ENCODE results near the gene CCER1.
A peak's percentile ranks its signal among the peaks of the same experiment; 100 is the strongest.

Gene CCER1

GRCh38 chr12:90965204-90965603 is 10.2 kb upstream of the CCER1 start:
- DNase-seq = no peak

- DNase-seq = no peak
These were observed 9.6 kb upstream of the CCER1 start for GRCh38 chr12:90964616-90965015.

DNA sequence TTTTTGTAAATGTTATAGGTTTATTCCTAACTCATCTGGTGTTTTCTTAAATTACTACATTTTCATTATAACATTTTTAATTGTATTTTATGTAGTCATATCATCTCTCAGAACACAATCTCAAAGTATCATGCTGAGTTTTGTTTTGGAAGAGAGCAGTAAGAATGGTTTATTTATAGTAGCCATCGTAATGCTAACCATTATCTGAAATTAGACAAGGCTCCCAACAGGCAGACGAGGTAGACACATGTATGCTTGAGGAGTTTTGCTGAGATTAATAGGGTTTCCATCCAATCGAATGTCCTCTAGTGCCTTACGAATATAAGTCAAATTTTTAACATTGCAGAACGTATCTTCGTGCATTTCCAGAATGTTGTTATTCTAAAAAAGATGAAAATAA is 9.0 kb upstream of the CCER1 start:
- DNase-seq = no peak

DNA sequence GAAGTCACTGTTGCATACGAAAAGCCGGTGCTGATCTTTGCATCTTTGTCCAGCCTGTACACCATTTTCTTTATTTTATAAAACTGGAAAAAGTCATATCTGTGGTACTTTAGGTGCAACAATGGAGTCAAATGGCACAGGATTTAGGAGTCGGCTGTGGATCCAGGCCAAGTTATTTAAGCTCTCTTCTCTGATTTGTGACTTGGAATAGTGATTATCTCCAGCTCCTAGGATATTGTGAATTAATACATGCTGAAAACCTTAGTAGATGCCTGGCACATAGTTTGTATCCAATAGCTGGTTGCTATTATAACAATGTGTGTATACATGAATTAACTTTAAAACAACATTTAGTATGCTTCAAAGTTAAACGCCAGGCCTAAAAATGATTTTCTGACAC is 6.2 kb upstream of the CCER1 start:
- DNase-seq = no peak

DNA sequence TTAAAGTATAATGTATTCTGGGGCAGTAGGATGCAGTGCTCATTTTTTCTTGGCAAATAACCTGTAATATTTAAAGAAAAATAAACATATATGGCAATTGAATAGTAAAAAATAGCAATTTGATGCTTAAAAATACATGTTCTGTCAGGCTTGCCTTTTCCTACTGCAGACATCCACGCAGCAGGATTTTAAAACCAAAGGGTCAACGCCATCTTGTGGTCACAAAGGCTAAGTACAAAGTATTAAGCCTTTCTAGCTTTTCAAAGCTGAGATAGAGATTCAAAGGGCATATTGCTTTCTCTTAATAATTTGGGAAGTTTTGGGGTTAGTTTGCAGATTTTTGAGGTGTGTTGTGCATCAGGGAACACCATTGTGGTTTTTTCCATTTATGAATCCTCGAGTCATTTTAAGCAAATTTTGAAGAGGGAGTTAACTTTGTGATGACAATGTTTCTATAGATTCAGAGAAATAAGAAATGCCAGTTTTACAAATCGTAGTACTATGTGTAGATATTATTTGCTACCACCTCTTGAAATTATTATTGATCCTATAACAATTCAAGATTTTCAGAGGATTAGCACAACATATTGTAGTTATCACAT is 4.7 kb upstream of the CCER1 start:
- peak; percentile 51 for DNase-seq

DNA sequence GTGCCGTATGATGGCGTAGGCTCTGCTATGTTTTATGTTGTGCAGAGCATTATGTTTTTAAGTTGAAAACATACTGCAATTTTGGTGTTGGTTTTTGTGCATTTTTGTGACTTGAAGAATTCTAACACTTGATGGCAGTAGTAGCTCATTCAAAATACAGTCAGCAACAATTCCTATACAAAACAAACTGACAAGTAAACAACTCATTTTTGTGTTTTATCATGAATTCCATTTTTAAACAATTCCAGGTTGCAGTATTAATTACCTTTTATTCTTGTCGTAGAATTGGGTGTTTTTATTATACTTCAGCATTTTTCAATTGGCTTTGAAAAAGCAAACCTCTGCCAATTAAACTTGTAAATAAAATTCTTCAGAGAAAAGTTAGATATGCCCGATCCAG is 4.1 kb upstream of the CCER1 start:
- DNase-seq = peak; percentile 21

DNA sequence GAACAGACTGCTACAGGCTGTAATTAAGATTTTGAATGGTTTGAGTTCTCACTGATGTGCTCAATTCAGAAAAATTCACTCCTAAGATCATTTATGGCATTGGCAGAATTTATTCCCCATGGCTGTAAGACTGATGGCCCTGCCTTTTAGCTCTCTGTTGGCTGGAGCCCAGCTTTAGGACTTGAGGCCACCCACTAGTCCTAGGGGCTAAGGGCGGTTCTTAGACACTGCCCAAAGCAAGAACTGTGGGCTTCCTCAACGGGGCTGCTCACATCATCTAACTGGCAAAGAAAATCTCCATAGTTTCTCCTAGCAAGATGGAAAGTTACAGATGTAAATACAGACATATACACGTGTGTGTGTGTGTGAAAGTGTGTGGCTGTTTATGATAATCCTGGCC is 3.4 kb upstream of the CCER1 start:
- DNase-seq = no peak

GRCh38 chr12:90954428-90954827 is 548 bp downstream of the CCER1 start:
- no peak for DNase-seq

DNA sequence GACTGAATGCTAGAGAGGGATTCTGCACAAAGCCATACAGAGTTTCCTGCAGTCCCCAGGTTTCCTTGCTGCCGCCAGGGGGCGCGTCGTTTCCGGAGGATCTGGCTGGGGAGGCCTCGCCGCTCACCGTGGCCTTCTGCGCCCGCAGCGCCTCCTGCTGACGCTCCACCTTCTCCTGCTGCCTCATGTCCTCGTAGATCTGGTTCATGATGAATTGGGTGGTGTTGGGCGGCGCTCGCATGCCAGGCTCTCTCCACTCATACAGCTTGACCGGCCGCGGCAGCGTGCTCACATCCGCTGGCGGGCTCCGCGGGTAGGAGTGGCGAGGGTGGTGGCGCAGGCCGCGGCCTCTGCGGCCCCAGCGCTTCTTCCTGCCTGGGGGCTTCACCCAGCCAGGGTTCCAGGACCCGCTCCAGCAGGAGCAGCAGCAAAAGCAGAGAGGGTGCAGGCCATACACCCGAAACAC is 987 bp downstream of the CCER1 start:
- DNase-seq = no peak

DNA sequence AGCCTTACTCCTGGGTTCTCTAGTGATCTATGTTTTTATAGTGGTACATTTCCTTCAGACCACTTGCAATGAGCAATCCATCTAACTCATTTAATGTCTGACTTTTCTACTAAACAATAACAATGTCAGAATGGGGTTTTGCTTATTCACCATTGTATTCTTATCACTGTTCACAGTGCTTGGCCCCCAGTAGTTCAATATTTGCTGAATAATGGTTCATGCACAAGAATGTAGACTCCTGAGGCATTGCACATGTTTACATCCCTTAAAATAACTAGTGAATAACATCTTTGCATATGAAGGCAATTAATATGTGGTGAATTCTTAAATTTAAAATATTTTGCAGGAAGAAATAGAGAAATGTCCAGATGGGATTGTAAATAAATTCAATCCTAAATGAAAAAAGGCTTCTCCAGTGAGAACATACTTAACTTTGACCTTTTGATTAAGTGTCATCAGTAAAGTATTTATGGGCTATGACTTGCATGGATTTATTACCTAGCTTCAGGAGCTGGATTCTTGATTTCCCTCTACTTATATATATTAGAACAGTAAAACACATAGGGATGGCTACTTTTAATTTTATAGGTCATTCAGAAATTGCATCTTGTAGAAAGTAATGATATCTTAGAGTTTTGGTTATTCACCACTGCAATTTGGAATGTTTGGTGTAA is 3.4 kb downstream of the CCER1 start:
- DNase-seq = no peak

DNA sequence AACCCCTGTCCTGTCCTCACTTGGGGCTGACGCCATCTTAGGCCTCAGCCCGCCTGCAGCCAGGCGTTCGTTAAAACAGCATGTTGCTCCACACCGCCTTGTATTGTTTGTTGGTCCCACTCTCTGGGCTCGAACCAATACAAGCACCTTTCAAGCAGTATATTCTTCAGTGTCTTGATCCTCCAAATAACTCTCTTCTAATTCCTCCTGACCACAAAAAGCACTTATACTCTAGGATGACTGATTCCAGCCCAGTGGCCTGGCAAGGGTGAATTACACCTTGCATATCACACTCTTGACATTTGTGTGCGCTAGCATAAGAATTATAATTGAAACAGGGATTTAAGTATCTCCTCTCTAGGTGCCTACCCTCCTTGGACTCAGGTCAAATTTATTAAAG is 7.1 kb downstream of the CCER1 start:
- DNase-seq = no peak

- DNase-seq = peak; percentile 21
These were observed 9.8 kb downstream of the CCER1 start for GRCh38 chr12:90945070-90945649.

- no peak for DNase-seq
These were observed 11.7 kb downstream of the CCER1 start for GRCh38 chr12:90943255-90943654.

GRCh38 chr12:90940872-90941499 is 14.0 kb downstream of the CCER1 start:
- peak; percentile 67 for DNase-seq

DNA sequence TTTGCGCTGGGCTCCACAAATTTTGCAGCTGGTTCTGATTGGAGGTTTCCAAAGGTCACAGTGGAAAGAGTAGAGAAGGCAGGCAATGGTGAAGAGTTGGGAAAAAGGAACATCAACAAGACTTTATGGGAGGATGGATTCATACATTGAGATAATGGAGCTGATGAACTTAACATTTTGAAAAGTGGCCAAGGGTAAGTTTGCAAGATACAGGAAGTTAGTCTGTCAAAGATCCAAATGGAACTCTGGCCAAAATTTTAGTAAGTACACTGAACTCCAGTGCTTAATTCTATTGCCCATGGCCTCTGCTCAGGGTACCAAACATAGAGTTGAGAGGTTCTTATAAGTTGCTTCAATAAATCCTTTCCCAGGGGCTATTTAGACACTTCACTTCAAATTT is 15.6 kb downstream of the CCER1 start:
- no peak for DNase-seq

- no peak for DNase-seq
These were observed 16.5 kb downstream of the CCER1 start for GRCh38 chr12:90938451-90938850.

DNA sequence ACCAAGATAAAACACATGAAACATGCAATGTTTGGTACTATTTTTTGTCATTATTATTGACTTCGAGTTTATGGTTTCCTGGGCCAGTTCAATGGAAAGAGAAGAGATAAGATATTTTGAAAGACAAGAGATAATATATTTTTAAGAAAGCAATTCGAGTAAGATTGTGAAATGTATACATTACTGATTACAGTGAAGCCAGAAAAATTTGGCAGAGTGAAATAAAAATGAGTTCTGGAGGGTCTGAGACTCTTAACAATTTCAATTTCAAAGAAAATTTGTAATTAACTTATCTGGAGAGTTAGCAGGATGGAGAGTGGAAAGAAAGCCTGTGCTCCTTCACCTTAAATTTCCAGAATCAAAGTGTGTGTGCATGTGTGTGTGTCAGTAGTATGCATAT is 17.3 kb downstream of the CCER1 start:
- DNase-seq = no peak

- DNase-seq = no peak
These were observed 18.6 kb downstream of the CCER1 start for GRCh38 chr12:90936230-90937005.

- no peak for DNase-seq
These were observed 29.4 kb downstream of the CCER1 start for GRCh38 chr12:90925562-90925961.

GRCh38 chr12:90924406-90924805 is 30.6 kb downstream of the CCER1 start:
- DNase-seq = peak; percentile 17

- DNase-seq = no peak
These were observed 32.8 kb downstream of the CCER1 start for GRCh38 chr12:90922145-90922627.

GRCh38 chr12:90921536-90921935 is 33.4 kb downstream of the CCER1 start:
- DNase-seq = no peak

DNA sequence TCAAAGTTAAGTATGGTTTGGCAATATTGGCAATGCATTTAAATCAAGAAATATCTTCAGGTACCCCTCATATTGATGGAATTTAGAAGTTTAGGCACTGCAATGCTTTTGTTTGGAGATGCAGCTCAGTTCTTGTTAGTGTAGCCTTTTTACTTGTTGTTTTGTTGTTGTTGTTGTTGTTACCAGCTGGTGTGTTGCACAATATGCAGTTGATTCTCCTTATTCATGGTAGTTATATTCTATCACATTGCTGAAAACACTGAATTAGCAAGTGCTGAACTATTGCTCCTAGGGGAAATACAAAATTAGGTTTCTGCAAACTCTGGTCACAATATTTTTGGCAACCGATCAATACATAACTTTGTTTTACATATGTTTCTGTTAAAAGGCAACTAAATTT is 34.8 kb downstream of the CCER1 start:
- no peak for DNase-seq
